Activated CD4-positive, alpha-beta T cell treated with anti-CD3 and anti-CD28 coated beads for 48 hours (primary cell): Measurements from ENCODE around the gene PTRH1.
A peak's percentile ranks its signal among the peaks of the same experiment; 100 is the strongest.

Experiments used
- DNase-seq: peaks from one replicate; pipeline ENCODE4 v3.0.0-alpha.2; 2020

The PTRH1 gene

DNA sequence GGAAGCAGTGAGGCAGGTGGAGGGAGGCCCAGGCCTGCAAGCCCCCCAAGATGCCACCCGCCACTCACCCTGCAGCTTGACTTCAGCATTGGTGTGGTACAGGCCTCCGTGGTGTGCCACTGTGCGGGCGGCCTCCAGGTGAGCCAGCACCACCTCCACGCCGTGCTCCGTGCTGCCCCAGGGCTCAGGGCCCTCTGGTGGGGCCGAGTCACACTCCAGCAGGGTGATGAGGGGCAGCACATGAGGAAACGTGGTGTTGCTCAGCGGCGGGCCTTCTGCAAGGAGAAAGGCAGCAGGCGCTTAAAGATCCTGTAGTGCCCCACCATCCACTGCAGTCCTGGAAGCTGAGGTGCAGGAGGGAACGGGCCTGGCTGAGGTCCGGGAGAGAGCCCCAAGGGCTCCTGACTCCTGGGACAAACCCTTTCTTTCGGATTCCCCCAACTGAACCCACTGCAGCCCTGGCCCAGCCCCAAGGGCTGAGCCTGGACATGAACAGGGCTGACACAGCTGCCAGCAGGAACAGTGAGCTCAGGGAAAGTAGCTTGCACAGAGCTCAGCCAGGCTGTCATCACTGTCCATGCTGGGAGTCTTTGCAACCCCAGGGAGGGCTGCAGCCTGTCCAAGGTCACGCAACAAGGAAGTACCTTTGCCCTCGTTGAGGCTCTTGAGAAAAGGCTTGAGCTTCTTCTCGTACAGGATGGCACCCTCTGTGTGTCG lies 24.3 kb upstream of the PTRH1 start:
- no peak for DNase-seq

DNA sequence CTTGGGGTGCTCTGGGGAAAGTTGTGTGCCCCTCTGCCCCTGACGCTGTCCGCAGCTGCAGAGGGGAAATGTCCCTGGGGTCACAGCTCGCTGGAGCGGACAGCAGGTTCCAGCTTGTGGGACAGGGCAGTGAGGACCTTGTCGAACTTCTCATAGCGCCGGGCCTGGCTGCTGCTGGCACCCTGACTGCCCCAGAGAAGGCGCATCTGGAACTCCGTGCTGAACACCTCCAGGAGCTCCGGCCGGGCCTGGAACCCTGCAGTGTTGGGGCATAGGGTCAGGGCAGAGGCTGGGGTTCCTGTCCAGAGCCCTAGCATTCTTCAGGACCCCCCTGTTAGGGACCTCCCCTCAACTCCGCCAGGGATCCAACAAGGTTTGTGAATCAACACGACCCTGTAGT lies 23.2 kb upstream of the PTRH1 start:
- DNase-seq, result no peak

DNA sequence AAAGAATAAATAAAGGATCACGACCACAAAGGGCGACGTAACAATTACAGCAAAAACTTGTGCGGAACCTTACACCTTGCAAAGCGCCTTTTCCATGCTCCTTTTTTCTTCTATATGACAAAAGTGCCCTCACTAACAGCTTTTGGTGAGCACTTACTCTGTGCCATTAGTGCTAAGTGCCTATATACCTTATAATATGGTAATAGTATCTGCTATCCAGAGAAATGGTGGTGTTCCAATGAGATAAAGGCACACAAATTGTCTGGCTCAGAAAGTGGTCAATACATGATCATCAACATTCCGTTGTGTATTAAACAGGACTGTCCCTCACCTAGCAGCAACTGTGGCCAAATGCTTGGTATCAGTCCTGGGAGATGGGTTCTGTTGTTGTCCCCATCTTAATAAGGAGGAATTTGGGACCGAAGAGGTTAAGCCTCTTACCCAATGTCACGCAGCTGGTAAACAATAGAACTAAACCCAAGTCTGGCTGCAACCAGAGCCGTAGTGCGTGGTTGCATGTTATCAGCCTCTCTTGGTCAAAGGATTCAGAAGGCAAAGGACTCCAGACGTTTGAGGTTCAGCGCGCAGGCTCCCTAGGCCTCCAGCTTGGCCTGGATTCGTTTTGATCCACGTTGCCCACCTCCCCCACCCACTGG lies 20.2 kb upstream of the PTRH1 start:
- DNase-seq, result no peak

DNA sequence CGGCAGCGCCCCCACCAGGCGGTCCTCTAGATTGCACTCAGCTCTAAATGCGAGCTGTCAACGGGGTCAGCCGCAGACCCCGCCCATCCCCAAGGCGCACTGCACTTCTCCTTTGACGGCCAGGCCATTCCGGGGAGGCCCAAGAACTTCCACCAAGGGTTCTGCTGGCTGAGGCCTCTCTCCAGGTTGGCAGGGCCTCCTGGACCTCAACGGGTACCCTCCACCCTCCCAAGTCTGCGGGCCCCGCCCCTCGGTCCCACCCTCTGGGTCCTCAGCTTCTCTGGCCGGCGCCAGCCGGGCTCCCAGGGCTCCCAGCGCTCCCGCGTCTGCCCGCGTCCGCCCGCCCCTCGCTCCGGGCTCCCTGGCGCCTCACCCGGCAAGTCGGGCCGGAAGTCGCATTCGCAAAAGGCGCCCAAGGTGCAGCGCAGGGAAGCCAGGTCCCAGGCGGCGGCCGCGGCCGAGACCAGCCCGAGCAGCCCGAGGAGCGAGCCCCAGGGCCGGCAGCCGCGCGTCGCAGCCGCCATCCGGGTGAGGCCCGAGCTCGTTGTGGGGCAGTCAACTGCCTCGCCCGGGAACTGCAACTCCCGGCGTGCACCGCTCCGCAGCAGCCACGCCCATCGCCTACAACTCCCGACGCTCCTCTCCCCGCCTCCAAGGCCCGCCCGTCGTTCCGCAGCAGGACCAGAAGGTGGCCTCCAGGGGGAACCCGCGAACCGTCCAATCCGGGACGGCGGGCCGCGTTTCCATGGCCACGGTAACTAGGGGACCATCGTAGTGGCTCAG lies 19.5 kb upstream of the PTRH1 start, which contains the start of gene TOR2A:
TSS of gene TOR2A (minus strand) at position 548 of the 783 bp plus-strand sequence. CDS start at position 524, 24 bp downstream.
- DNase-seq, result peak; percentile 99

DNA sequence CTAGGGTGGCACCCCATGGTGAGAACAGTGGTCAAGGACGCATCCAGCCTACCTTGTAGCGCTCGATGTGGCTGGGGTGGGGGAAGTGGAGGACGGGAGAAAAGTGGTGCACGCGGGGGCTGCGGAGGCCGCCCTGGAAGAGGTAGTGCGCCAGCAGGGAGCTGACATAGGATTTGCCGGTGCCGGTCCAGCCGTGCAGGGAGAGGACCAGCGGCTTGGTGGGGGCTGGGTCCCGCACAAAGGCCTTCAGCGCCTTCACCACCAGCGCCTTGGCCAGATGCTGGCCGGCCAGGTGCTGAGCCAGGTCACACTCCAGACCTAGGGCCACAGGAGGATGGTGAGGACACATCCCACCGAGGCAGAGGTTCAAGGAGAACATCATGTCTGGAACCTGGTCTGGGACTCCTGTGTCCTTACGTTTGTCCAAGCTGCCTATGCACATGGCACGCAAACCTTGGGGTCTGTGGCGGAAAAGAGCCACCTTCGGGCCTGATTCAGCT lies 18.8 kb upstream of the PTRH1 start:
- DNase-seq, result no peak

DNA sequence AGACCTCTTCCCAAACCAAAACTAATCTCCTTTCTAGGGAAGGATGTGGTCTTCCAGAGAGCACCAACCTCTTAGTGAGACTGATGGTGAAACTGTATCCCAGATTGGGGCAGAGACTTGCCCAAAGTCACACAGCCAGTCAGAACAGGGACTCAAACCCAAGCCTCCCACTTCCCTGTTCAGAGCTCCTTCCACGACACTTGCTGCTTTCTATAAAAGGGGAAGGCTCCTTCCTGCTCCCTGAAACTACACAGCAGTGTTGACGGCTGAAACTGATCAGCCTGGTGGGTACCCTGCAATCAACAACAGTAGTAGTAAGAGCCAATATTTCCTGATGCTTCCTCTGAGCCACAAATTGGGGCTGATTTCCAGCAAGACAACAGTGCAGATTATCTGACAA lies 18.2 kb upstream of the PTRH1 start:
- no peak for DNase-seq

DNA sequence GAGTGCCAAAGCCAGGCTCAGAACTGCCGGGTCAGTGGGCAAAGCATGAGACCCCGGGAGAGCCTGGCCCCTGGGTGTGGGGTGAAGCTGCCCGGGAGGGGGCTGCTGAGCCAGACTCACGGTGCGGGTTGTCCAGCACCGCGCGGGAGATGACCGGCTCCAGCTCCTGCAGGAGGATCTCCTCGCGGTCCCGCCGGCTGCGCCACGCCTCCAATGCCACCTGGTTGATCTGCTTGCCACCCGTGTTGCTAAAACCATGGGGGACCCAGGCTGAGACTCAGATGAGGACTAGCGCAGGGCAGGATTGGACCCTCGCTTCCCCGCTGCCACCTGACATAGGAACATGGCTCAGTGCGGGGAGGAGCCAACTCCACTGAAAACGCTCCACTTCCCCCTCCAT lies 17.0 kb upstream of the PTRH1 start:
- DNase-seq, result no peak

DNA sequence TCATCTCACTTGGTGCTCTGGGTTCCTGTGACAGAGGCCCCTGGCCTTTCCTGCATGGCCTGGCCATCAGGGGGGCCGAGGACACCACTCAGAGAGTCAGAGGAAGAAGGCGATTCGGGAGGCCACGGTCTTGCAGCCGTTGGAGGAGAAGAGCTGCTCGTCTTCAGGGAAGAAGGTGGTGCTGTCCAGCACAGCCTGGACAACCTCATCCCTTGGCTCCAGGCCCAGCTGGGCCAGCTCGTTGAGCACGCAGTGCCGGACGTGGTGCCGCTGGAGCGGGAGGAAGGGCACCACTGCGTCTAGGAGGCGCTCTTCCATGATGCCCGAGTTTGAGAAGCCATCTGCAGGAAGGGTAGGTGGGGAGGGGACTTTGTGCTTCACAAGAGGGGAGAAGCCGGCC lies 16.5 kb upstream of the PTRH1 start:
- no peak for DNase-seq

DNA sequence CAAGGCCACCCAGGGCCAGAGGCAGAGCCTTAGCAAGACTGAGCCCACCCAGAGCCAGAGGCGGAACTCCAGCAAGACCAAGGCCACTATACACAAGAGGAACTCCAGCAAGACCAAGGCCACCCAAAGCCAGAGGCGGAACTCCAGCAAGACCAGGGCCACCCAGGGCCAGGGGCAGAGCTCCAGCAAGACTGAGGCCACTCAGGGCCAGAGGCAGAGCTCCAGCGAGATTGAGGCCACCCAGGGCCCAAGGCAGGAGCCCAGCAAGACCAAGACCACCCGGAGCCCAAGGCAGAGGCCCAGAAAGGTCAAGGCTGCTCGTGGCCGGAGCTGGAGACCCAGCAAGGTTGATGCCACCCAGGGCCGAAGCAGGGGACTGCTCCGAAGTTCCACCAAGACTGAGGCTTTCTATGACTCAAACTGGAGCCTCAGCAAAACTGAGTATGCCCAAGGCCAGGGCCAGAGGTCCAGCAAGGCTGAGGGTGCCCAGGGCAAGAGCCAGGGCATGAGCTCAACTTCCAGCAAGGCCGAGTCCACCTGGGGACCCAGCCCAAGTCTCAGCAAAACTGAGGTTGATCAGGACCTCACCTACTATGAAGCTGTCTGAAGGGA lies 15.4 kb upstream of the PTRH1 start:
- no peak for DNase-seq

DNA sequence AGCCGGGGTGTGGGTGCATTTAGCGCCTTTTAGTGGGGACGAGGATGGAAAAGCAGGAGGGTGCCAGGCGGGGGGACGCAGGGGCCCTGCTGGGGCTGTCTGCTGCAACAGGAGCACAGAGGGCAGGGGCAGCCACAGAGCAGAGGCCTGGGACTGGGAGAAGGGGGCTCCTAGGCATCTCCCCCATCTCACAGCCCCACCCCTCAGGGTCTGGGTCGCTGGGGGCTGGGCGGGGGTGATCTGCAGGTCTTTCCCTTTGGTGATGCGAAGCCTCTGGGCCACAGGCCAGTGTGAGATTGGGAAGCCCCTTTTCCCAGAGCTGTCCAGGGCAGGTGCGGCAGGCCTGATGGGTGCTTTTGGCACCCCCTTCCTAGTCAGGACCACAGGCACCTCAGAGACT lies 14.8 kb upstream of the PTRH1 start:
- DNase-seq, result no peak

DNA sequence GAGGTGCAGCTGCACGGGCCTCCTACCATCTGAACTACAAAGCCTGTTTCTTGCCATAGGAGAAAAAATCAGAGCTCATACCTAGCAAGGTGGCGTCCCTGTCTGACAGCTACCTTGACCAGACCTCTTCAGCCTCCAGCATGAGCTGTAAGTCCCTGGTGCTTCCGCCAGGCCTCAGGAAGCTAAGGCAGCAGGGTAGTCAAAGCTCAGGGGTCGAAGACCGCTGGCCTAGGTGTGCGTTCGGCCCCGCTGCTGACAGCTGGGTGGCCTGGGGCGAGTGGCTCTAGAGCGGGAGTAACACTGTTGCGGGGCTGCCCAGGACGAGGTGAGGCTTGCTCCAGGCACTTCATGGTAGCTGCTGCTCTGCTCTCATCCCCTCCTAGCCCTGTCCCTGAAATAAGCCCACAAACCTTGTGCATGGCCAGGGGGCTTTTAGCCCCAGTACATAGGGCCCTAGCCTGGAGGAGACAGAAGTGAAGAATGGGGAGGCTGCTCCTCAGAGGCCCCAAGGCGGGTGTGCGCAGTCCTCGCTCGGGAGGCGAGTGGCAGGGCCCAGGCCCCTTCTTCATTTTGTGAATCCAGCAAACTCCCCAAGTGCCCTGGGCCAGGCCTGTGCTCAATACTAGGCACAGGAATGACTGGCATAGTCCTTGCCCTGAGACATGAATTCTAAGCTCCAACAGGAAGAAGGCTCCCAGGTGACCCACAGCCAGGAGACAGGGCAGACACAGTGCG lies 14.2 kb upstream of the PTRH1 start:
- DNase-seq, result no peak

DNA sequence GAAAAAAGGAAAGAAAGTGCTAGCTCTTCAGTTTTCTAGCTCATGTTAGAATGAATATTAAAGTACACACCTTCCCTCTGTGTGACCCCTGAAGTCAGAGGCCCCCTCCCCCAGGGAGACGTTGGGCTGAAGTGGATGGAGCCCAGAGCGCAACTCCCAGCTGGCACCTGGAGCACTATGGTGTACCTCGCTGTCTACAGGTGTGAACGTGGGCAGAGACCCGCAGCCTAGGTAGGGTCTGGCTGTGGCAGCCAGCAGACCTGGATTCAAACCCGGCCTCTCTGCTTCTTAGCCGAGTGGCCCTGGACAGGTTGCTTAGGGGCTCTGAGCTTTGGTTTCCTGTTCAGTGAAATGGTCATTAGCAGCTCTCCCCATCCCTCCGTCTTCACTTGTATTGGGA lies 13.3 kb upstream of the PTRH1 start:
- no peak for DNase-seq

DNA sequence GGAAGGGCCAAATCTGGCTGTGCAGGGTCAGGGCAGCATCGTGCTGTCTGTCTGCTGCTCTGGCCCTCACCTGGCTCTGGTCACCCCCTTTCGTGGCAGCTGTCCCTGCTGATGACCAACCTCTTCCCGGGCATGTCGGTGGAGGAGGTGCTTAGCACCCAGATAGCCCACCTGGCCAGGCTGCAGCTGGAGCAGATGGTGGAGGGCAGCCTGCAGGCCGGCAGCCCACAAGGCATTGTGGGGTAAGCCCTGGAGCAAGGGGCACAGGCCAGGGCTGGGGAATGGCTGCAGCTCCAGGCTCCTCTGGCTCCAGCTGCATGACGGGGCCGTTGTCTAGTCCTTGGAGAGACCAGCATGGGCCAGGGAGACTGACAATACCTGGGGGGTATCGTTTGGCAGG lies 11.4 kb upstream of the PTRH1 start:
- no peak for DNase-seq

DNA sequence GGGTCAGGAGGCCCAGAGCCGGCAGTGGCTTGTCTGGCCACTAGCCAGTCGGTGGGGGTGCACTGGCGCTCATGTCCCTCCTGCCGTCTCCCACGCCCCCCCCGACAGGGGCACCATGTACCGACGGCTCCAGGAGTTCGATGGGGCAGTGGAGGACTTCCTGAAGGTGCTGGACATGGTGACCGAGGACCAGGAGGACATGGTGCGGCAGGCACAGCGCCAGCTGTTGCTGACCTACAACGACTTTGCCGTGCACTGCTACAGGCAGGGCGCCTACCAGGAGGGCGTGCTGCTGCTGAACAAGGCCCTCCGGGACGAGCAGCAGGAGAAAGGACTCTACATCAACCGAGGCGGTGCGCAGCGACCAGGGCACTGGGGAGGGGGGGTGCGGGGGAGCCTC lies 8.5 kb upstream of the PTRH1 start:
- no peak for DNase-seq

DNA sequence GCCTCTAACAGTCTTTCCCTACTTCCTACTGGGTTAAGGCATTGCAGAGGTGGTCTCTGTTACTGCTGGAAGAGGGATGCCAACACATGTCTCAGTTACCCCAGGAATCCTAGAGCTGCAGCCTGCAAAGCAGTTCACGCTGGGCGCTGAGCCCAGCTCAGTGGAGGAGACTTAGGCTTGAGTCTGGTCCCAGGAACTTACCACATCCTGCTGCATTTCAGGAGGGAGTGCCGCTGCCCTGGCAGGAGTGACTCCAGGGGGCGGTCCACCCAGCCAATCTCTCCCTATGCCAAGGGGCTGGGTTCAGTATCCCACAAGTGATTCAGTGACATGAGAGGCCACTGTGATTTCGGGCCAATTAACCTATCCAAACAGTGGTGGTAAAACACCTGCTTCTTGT lies 8.0 kb upstream of the PTRH1 start:
- DNase-seq, result no peak

DNA sequence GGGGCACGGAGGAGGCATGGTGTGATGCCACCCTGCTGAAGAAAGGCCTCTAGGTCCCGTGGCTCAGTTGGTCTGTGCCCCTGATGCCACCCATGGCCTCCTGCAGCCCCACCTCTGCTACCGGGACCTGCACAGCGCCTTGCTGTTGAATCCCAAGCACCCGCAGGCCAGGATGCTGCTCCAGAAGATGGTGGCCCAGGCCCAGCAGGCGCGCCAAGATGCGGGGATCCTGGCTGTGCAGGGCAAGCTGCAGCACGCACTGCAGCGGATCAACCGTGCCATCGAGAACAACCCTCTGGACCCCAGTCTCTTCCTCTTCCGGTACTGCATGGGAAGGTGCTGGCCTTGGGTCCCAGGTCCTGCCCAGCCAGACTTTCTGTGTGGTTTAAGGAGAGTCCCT lies 7.5 kb upstream of the PTRH1 start:
- no peak for DNase-seq

DNA sequence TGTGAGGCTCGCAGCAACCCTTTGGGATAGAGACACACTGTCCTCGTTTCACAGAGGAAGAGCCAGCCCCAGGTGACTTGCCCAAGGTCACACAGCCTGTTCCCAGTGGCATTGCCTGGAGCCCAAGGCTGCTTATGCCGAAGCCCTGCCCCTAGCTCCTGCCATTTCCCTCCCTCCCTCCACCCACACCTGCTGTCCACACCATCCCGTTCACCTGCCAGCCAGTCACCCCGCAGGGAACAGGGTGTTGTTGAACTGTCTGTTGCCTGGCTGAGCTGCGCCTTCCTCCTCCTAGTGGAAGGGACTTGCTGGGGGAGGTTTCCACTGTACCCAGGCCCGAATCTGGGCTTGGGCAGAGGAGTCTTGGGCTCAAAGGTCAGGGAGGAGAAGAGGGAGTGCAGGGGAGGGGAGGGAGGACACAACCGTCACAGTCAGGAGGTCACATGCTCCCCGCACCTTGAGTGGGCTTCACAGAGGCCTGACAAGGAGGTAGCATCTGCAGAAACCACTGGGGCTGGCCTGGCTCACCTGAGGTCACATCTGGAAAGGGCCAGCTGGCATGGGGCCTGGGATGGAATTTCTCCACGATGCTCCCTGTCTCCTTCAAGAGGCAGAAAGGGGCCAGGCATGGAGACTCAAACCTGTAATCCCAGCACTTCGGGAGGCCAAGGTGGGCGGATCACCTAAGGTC lies 6.7 kb upstream of the PTRH1 start:
- no peak for DNase-seq

DNA sequence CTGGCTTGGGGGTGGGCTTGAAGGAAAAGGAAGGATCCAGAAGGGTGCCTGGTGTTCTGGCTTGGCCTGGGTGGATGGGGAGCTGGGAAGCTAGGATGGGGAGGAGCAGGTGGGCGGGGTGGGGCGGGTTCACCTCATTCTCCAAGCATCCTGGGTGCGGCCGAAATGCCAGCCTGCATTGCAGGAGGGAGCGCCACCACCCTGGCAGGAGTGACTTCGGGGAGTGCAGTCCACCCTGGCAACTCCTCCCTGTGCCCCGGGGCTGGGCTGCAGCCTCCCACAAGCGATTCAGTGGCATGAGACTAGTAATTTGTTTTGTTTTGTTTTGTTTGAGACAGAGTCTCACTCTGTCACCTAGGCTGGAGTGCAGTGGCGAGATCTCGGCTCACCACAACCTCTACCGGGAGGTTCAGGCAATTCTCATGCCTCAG lies 5.9 kb upstream of the PTRH1 start:
- DNase-seq, result no peak

DNA sequence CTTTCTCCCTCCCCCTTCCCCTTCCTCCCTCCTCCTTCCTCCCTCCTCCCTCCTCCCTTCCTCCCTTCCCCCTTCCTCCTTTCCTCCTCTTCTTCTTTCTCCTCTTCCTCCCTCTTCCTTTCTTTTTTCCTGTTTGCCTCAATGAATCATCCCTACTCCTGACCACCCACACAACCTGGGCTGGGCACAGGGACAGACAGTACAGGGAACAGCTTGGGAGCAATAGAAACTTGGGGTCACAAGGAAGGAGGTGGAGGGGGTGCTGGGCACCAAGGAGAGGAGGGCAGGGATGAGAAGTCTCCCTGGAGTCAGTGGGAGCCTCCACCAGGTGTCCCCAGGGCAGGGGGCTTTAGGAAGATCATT lies 5.4 kb upstream of the PTRH1 start:
- no peak for DNase-seq

DNA sequence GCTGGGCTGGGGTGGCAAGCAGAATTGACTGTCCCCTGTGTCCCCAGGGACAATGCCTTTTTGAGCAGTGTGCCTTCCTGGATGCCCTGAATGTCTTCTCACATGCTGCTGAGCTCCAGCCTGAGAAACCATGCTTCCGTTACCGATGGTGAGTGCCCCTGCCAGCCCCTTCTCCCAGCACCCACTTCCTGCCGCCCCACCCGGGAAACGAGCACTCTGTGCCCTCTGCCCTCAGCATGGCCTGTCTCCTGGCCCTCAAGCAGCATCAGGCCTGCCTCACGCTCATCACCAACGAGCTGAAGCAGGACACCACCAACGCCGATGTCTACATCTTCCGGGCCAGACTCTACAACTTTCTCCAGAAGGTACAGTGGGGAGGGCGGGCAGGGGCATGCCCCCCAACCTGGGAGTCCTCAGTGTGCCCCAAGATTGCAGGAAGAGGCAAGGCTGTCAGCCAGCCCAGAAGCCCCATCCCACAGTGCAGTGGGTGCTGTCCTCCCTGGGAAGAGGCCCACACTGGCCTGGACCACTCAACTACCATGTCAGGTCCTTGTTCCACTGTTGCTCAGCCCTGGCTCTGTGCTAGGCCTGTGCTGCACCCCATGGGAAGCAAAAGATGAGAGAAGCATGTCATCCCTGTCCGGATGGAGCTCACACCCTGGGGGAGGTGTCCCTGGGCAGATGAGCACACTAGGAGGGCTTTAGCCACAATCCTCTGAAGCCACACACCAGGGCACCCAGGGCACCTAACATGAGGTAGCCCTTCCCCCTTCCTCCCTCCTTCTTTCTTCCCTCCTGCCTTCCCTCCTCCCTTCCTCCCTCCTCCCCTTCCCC lies 4.8 kb upstream of the PTRH1 start:
- DNase-seq, result no peak

DNA sequence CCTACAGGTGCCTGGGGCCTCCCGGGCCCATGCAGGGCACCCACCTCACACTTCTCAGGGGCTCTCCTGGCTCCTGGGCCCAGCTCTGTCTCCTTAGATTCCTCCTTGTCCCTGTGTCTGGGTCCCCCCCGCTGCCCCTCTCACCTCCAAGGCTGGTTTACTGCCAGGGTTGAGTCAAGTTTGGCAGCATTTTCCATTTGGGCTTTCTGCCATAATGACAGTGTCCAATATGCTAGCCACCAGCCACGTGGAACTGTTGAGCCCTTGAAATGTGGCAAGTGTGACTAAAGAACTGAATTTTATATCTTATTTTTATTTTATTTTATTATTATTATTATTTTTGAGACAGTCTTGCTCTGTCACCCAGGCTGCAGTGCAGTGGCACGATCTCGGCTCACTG lies 2.3 kb upstream of the PTRH1 start:
- DNase-seq, result no peak
